Measurements from ENCODE around the gene CDH23. TPM values are rescaled to one million over a fixed set of nuclear protein-coding genes. Genes with fewer than 3 reads are reported as not detected.

The CDH23 gene
- total RNA-seq, 1 experiment from 2014 or later, result not detected

DNA sequence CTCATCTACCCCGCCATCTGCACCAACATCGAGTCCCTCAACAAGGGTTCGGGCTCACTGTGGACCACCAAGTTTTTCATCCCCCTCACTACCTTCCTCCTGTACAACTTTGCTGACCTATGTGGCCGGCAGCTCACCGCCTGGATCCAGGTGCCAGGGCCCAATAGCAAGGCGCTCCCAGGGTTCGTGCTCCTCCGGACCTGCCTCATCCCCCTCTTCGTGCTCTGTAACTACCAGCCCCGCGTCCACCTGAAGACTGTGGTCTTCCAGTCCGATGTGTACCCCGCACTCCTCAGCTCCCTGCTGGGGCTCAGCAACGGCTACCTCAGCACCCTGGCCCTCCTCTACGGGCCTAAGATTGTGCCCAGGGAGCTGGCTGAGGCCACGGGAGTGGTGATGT, 34.6 kb upstream of the CDH23 start:
- H3K4me1 ChIP-seq (ENCODE audit: insufficient read depth, low read length), result peaks cover 7% of the 10 kb centered on the region
- no peak overlapping the region for H3K27ac ChIP-seq (ENCODE audit: low read length)
- H4K20me1 ChIP-seq (ENCODE audit: low read length), result no peaks in the 10 kb centered on the region
- no TSS peak for BruUV-seq (replicated peaks)
- DNase-seq (no peak), ATAC-seq (no peak)
- no peaks in the 10 kb centered on the region for H3K9me3 ChIP-seq (ENCODE audit: low read length)
- no peaks in the 10 kb centered on the region for H3K27me3 ChIP-seq (ENCODE audit: low read length)
- TF ChIP-seq EZH2phosphoT487 (IDR thresholded peaks at IDR 0.05; ENCODE audit: borderline replicate concordance, low read length), result no peak
- no peak for TF ChIP-seq EZH2 (IDR thresholded peaks at IDR 0.05; ENCODE audit: low read length, unreplicated experiment)
- H2AFZ ChIP-seq (ENCODE audit: low read length), result no peak overlapping the region
- H3F3A ChIP-seq (ENCODE audit: low read length, unreplicated experiment), result no peaks in the 10 kb centered on the region
- no peak overlapping the region for H3K4me3 ChIP-seq (ENCODE audit: low read length)
- H3K9ac ChIP-seq (ENCODE audit: low read length), result no peak overlapping the region
- H3K79me2 ChIP-seq (ENCODE audit: low read length), result no peaks in the 10 kb centered on the region
- POLR2A ChIA-PET (ENCODE audit: unreplicated experiment), result no interaction called here
- no peaks in the 10 kb centered on the region for H3K36me3 ChIP-seq (ENCODE audit: low read depth, low read length)
- CTCF ChIA-PET, result no interaction called here
- no peak overlapping the region for H3K4me2 ChIP-seq (ENCODE audit: low read length)
- no peaks in the 10 kb centered on the region for H3K9me2 ChIP-seq (replicated peaks; ENCODE audit: low read length)
- intact Hi-C loops (cut with micrococcal nuclease), result no loop called here

DNA sequence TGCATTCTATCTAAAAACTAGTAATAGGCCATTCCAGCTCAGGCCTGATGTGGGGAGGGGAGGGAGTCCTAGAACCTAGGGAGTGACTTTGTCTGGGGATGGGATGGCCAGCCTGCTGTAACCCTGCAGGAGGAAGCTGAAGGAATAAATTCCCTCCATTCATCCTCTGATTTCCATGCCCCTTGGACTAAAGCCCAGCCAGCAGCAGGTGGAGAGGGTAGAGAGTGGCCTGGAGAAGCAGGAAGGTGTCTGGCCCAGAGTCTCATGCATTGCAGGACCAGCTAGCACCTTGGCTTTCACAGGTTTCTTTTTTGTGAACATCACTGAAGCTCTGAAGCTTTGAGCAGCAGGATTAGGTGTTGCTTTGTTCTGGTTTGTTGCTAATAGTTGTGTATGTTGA, 32.8 kb upstream of the CDH23 start:
- no peaks in the 10 kb centered on the region for H3K36me3 ChIP-seq (ENCODE audit: low read depth, low read length)
- no peaks in the 10 kb centered on the region for H3K27me3 ChIP-seq (ENCODE audit: low read length)
- H3F3A ChIP-seq (ENCODE audit: low read length, unreplicated experiment), result no peaks in the 10 kb centered on the region
- TF ChIP-seq, protein P1, sequence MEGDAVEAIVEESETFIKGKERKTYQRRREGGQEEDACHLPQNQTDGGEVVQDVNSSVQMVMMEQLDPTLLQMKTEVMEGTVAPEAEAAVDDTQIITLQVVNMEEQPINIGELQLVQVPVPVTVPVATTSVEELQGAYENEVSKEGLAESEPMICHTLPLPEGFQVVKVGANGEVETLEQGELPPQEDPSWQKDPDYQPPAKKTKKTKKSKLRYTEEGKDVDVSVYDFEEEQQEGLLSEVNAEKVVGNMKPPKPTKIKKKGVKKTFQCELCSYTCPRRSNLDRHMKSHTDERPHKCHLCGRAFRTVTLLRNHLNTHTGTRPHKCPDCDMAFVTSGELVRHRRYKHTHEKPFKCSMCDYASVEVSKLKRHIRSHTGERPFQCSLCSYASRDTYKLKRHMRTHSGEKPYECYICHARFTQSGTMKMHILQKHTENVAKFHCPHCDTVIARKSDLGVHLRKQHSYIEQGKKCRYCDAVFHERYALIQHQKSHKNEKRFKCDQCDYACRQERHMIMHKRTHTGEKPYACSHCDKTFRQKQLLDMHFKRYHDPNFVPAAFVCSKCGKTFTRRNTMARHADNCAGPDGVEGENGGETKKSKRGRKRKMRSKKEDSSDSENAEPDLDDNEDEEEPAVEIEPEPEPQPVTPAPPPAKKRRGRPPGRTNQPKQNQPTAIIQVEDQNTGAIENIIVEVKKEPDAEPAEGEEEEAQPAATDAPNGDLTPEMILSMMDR (conservative IDR thresholded peaks at IDR 0.05; ENCODE audit: low read depth, low read length), result no peak
- no peak for TF ChIP-seq EZH2phosphoT487 (IDR thresholded peaks at IDR 0.05; ENCODE audit: borderline replicate concordance, low read length)
- no peak for TF ChIP-seq EZH2 (IDR thresholded peaks at IDR 0.05; ENCODE audit: low read length, unreplicated experiment)
- ATAC-seq, result no peak
- no peak overlapping the region for H3K4me3 ChIP-seq (ENCODE audit: low read length)
- no peaks in the 10 kb centered on the region for H4K20me1 ChIP-seq (ENCODE audit: low read length)
- no TSS peak for BruUV-seq (replicated peaks)
- CTCF ChIA-PET, result interaction anchor here (0.6 kb wide), 1 partner anchor 45 kb away, joined by 9 read pairs; no protein-coding TSS in a partner anchor
- intact Hi-C loops (cut with micrococcal nuclease), result no loop called here
- peaks cover 7% of the 10 kb centered on the region for H3K4me1 ChIP-seq (ENCODE audit: insufficient read depth, low read length)
- DNase-seq, result no peak
- POLR2A ChIA-PET (ENCODE audit: unreplicated experiment), result no interaction called here
- H3K4me2 ChIP-seq (ENCODE audit: low read length), result no peak overlapping the region
- H3K79me2 ChIP-seq (ENCODE audit: low read length), result no peaks in the 10 kb centered on the region
- no peak overlapping the region for H2AFZ ChIP-seq (ENCODE audit: low read length)
- H3K9ac ChIP-seq (ENCODE audit: low read length), result no peak overlapping the region
- no peaks in the 10 kb centered on the region for H3K9me2 ChIP-seq (replicated peaks; ENCODE audit: low read length)
- H3K27ac ChIP-seq (ENCODE audit: low read length), result no peak overlapping the region
- H3K9me3 ChIP-seq (ENCODE audit: low read length), result no peaks in the 10 kb centered on the region

DNA sequence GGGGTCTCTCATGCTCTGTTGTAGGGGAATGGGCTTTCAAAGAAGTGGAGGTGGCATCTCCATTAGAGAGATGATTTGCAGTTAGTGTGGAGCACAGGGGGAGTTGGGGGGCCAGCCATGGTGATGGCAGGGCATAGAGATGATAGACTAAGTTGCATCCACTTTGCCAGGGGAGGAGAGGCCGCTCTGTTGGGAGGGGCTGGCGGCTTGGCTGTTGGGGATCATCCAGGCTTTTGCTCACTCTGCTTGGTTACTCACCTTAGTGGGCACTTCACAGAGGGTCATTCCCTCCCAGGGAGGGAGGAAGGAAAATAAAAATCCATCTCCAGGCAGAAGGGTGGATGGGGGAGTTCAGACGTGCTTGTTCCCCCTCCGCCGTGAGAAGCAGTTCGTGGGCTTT, 31.4 kb upstream of the CDH23 start:
- Histone ChIP-seq H3K4me3 (ENCODE audit: low read length) (no peak overlapping the region), H3K9ac (ENCODE audit: low read length) (no peak overlapping the region), H3K9me2 (replicated peaks; ENCODE audit: low read length) (no peaks in the 10 kb centered on the region), H3K9me3 (ENCODE audit: low read length) (no peaks in the 10 kb centered on the region), H3K27me3 (ENCODE audit: low read length) (no peaks in the 10 kb centered on the region), H2AFZ (ENCODE audit: low read length) (no peak overlapping the region), H3K4me1 (ENCODE audit: insufficient read depth, low read length) (peaks cover 7% of the 10 kb centered on the region), H3K27ac (ENCODE audit: low read length) (no peak overlapping the region), H3F3A (ENCODE audit: low read length, unreplicated experiment) (no peaks in the 10 kb centered on the region), H4K20me1 (ENCODE audit: low read length) (no peaks in the 10 kb centered on the region), H3K4me2 (ENCODE audit: low read length) (no peak overlapping the region), H3K36me3 (ENCODE audit: low read depth, low read length) (no peaks in the 10 kb centered on the region), H3K79me2 (ENCODE audit: low read length) (no peaks in the 10 kb centered on the region)
- TF ChIP-seq, protein P1 (conservative IDR thresholded peaks at IDR 0.05; ENCODE audit: low read depth, low read length), result no peak
- ChIA-PET POLR2A (ENCODE audit: unreplicated experiment) (interaction anchor here (0.7 kb wide), 1 partner anchor 9 kb away, joined by 5 read pairs; no protein-coding TSS in a partner anchor), CTCF (no interaction called here)
- no peak for DNase-seq
- ATAC-seq, result no peak
- intact Hi-C loops (cut with micrococcal nuclease), result no loop called here
- BruUV-seq (replicated peaks), result no TSS peak
